ENCODE measurements around the gene OR8G1.

GRCh38 chr11:124204008-124204407, 36.9 kb upstream of the OR8G1 start:
- TF ChIP-seq CTCF (IDR thresholded peaks at IDR 0.05): no peak
- no peak for TF ChIP-seq EZH2 (IDR thresholded peaks at IDR 0.05)

Data from neural progenitor cell (in vitro differentiated cells).